ENCODE measurements around the gene SIGMAR1.
"Not testable (repeated sequence)": the region's sequence is repeated elsewhere in the genome, so short reads cannot be mapped to it uniquely, and the experiment has no call there.

The SIGMAR1 gene

DNA sequence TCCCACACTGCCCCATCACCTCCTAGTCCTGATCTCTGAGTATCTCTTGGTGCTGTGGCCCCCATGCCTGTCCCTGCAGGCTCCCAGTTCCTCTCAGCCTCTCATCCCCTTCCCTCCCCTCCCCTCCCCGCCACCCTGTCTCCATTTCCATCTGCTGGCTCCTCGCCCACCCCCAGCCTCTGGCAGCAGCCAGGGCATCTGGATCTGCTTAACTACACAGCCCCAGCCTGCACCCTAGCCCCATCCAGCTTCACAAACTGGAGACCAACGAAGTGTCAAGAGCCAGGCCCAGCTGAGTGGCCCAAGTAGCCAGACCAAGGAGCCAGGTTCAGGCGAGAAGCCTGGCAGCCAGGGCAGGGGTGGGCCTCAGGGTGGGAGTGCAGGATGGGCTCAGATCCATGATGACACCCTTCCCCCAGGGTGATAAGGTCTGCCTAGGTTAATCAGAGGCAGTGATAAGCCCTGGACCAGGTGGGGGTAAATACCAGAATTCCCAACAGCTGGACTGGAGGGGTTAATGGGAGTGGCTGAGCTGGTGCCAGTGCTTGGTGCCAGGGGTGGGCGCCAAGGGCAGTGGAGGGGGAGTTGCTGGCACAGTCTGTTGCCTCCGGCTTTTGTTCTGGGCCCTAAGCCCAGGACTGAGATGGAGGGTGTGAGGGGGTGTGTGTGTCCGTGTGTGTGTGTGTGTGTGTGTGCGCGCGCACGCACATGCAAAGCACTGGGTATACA, 16.9 kb upstream of the SIGMAR1 start:
- DNase-seq (ENCODE audit: low read depth) = no peak

DNA sequence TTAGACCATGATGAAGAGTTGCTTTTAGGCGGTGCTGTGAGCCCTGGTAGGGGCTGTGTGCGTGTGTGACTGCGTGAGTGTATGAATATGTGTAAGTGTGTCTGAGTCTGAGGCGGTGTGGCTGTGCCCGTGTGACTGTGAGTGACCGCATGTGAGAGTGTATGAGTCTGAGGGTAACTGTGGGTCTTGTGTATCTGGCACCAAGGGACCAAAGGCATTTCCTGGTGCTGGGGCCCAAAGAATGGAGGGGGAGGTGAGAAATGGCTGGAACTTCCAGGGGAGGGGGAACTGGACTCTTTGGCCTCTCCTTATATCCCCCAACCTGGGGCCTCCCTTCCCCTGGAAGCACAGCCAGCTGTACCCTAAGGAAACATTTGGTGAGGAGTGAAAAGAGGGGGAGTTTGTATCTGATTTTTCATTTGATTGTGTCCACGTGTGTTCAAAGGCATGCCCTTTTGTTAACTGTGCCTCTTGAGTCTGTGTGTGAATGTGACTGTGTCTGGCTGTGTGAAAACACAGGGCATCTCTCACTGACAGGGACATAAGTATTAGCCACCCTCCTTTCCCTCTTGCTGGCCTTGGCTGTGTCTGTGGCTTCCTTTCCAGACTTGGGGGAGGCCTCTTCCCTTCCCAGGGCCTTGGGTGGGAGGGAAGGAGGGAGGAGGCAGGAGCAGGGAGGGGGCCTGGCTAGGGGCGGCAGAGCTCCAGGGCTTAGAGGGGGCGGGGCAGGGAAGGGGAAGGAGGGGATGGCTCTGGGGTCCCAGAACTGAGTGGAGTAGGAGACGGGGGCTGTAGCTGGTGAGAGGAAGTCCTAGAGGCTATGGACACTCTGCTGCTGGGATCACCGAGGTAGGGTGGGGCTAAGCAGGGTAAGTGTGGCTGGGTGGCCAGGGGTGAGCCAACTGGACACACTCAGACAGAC, 15.8 kb upstream of the SIGMAR1 start:
- DNase-seq (ENCODE audit: low read depth) = no peak

DNA sequence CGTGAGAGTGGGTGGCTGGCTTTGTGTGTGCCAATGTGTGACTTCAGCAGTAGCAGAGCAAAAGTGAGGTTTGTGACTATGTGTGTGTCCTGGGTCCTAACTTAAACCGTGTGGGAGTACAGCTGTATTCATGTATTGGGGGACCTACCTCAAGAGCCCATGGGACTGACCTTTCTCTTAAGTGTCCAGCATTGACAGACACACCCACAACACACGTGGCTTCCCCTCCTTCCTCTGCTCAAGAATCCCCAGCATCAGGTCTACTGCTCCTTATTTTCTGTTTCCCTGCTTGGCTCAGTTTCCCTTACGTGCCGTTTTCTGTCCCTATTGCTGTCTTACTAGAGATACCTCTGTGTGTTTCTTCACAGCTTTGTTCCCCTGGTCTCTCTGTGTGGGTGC, 15.0 kb upstream of the SIGMAR1 start:
- DNase-seq (ENCODE audit: low read depth) = no peak

- no peak for DNase-seq (ENCODE audit: low read depth)
Observed at GRCh38 chr9:34651876-34652601, 14.5 kb upstream of the SIGMAR1 start, which contains the start of gene IL11RA. IL11RA (plus strand) TSS chr9:34652185; CDS start chr9:34655218, 3,033 bp downstream.

GRCh38 chr9:34651321-34651720, 13.7 kb upstream of the SIGMAR1 start:
- no peak for DNase-seq (ENCODE audit: low read depth)

DNA sequence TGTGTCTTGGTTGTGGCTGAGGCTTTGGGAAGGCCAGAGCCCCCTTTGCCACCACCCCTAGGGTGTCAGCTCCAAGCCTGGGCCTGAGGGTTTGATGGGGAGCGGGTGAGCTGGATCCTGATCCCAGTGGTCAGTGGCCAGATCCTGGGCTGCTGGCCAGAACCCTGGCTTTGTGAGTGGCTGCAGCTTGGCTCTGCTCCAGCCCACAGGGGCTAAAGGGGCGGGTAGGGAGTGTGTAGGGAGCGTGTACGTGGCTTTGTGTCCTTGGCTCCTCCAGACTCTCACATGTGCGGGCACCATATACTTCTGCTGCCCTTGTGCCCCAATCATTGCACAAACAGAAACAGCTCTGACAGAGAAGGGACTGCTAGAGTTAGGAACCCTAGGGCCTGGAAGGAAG, 13.2 kb upstream of the SIGMAR1 start:
- no peak for DNase-seq (ENCODE audit: low read depth)

GRCh38 chr9:34648673-34649072, 11.1 kb upstream of the SIGMAR1 start:
- no peak for DNase-seq (ENCODE audit: low read depth)

- no peak for DNase-seq (ENCODE audit: low read depth)
Observed at GRCh38 chr9:34647651-34648050, 10.1 kb upstream of the SIGMAR1 start.

DNA sequence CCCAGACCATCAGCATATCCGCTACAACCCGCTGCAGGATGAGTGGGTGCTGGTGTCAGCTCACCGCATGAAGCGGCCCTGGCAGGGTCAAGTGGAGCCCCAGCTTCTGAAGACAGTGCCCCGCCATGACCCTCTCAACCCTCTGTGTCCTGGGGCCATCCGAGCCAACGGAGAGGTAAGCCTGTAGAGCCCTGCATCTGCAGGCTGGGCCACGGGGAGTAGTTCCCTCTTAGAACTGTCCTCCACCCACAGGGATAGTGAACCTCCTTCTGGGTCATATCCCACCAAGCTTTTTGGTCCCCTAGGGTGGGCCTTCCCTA, 9.5 kb upstream of the SIGMAR1 start:
- no peak for DNase-seq (ENCODE audit: low read depth)

DNA sequence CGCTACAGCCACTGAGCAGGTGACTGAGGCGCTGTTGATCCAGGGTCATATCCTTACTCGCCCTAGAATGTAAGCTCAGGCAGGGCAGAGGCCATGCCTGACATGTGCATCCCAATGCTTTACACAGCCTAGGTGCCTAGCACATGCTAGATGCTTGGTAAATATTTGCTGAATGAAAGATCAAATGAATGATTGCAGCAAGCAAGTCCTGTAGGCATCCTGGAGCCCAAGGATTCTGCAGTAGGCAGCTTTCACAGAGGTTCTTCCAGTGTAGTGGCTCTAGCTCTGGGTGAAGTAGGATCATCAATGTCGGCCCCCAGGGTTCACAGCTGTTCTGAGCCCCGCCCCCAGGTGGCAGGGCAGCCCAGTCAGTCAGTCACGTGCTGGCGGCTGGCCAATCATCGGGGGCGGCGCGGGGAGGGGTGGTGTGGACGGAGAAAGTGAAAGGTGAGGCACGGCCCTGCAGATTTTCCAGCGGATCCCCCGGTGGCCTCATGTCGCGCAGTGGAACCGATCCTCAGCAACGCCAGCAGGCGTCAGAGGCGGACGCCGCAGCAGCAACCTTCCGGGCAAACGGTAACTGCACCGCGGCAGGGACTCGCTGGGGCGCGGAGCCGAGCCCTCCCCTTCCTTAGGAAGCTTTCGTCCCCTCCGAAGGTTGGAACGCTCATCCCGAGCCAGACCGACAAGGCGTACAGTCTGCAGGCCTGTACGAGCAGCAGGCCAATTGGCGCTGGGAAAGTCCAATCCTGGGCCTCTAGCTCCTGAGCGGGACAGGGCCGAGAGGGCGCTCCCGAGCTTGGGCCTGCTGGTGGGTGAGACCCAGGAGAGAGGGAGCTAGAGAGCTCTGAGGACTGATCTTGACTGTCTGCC, 8.9 kb upstream of the SIGMAR1 start, which contains the start of gene GALT:
Gene GALT, plus strand, starts transcription at position 465 of the 873 bp plus-strand sequence. Its CDS starts 30 bp downstream, at position 495.
- peak; percentile 96 for DNase-seq (ENCODE audit: low read depth)

GRCh38 chr9:34644766-34645314, 7.3 kb upstream of the SIGMAR1 start:
- no peak for DNase-seq (ENCODE audit: low read depth)

DNA sequence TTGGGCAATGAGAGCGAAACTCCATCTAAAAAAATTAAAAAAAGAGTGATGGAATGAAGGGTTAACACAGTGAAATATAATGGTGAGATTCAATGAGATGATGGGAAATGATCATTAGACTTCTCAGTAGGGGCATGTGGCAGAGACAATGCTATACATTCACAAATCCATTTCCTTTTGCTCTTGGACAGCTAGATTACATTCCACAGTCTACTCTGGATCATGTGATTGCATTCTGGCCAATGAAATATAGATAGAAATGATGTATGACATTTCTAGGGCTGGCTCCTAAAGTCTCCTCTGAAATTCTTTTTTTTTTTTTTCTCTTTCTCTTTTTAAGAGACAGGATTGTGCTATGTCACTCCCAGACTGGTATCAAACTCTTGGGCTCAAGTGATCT, 5.1 kb upstream of the SIGMAR1 start:
- DNase-seq (ENCODE audit: low read depth) = no peak

GRCh38 chr9:34639322-34639721, 1.7 kb upstream of the SIGMAR1 start:
- not testable (repeated sequence) for DNase-seq (ENCODE audit: low read depth)

- no peak for DNase-seq (ENCODE audit: low read depth)
Observed at GRCh38 chr9:34638138-34638445, 505 bp upstream of the SIGMAR1 start.

DNA sequence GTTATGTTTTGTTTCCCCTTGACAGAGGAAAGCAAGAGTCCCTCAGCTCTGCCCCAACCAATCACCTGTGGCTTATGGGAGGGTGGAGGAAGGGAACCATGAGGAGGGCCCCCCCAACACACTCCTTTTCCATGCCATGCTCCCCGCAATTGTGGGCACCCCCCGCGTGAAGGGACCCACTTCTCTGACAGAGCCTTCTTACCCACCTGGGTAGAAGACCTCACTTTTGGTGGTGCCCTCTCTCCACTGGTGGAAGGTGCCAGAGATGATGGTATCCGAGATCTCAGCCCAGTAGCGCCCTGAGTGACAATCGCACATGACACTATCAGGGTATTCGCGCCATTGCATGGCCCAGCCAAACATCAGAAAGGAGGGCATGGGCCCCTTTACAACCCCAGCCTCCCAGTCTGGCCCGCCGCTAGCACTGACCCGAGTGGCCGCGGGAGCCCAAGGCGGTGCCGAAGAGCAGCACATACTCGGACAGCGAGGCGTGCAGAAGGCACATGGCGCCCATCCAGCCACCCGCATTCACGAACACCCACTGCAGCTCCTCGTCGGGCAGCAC, 714 bp downstream of the SIGMAR1 start:
- no peak for DNase-seq (ENCODE audit: low read depth)

- no peak for DNase-seq (ENCODE audit: low read depth)
Observed at GRCh38 chr9:34635556-34635955, 2.0 kb downstream of the SIGMAR1 start.

GRCh38 chr9:34634551-34635248, 2.9 kb downstream of the SIGMAR1 start:
- no peak for DNase-seq (ENCODE audit: low read depth)

DNA sequence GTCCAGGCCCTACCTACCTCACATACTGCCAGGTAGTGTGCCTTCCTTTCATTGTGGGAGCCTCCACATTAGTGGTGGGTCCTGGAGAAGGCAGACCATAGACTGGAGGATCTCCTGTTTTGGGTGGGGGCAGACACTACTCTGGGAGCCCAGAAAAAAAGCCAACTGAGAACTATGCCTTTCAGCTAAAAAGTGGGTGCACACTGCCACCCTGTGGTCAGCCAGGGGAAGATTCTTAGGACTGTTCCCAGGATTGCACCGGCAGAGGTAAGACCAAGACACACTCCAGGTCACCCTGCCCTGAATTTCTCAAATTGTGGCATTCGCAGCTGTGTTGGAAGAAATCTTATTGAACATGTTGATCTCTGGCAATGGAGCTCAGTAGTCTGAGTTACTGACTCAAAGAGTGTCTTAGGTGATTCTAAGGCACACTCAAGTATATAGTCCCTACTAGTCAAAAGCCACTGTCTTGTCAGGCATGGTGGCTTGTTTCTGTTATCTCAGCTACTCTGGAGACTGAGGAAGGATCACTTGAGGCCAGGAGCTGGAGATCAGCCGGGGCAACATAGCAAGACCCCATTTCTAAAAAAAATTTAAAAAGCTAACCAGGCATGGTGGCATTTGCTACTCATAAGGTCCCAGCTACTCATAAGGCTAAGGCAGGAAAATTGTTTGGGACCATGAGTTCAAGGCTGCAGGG, 3.6 kb downstream of the SIGMAR1 start:
- DNase-seq (ENCODE audit: low read depth) = peak; percentile 57

- no peak for DNase-seq (ENCODE audit: low read depth)
Observed at GRCh38 chr9:34633166-34633565, 4.4 kb downstream of the SIGMAR1 start.

Data from stimulated activated CD8-positive, alpha-beta memory T cell treated with anti-CD3 and anti-CD28 coated beads, Interleukin-15, amount 100 ng/mL, for 1 hour (primary cell).